Spleen (tissue), 13 donors: ENCODE results near the gene GJC3. TPM values are rescaled to one million over a fixed set of nuclear protein-coding genes. Genes with fewer than 3 reads are reported as not detected.
A peak's percentile ranks its signal among the peaks of the same experiment; 100 is the strongest.

Experiments
- DNase-seq: peaks from one replicate; pipeline ENCODE4 v3.0.0-alpha.2; 2020
- H3K27ac ChIP-seq, 8 donors: fragments of 200-600 bp; sonication (generic) in 7 of 8; 1 replicate in 4 of 8; 2 replicates in 4 of 8; pipeline versions ENCODE4 v1.5.0 to v1.8.0; 2016 to 2021; ENCODE audit warnings: inconsistent platforms in 4 of 8, mild to moderate bottlenecking in 4 of 8, moderate library complexity in 1 of 8
- H3K27me3 ChIP-seq, 7 donors: fragments of 200-600 bp; sonication (generic) in 6 of 7; replicated peaks in 1 of 7; 1 replicate in 4 of 7; 2 replicates in 3 of 7; pipeline versions ENCODE4 v1.5.0 to v1.8.0; 2016 to 2021; ENCODE audit warnings: inconsistent platforms in 3 of 7, mild to moderate bottlenecking in 1 of 7
- H3K36me3 ChIP-seq, 6 donors: fragments of 200-600 bp; sonication (generic) in 5 of 6; 1 replicate in 4 of 6; 2 replicates in 2 of 6; pipeline versions ENCODE4 v1.5.0 to v1.8.0; 2016 to 2021; ENCODE audit warnings: inconsistent platforms in 2 of 6
- H3K4me1 ChIP-seq, 6 donors: fragments of 200-600 bp; sonication (generic) in 5 of 6; 1 replicate in 3 of 6; 2 replicates in 3 of 6; pipeline versions ENCODE4 v1.5.0 to v1.8.0; 2016 to 2021; ENCODE audit warnings: inconsistent platforms in 3 of 6
- H3K4me3 ChIP-seq, 8 donors: fragments of 200-600 bp; sonication (generic) in 7 of 8; 1 replicate in 4 of 8; 2 replicates in 4 of 8; pipeline versions ENCODE4 v1.5.0 to v1.8.0; 2016 to 2021; ENCODE audit warnings: inconsistent platforms in 4 of 8, mild to moderate bottlenecking in 4 of 8, moderate library complexity in 2 of 8
- H3K9me3 ChIP-seq, 8 donors: fragments of 200-600 bp; sonication (generic) in 7 of 8; 1 replicate in 4 of 8; 2 replicates in 4 of 8; pipeline versions ENCODE4 v1.5.0 to v1.8.0; 2016 to 2021; ENCODE audit warnings: inconsistent platforms in 4 of 8
- POLR2A ChIP-seq, 3 donors: fragments of 450-650 bp; IDR thresholded peaks; one replicate each; pipeline ENCODE4 v1.5.1; 2017; ENCODE audit warnings: antibody characterized with exemption in 3 of 3, mild to moderate bottlenecking in 1 of 3
- POLR2AphosphoS5 ChIP-seq, 3 donors: sonication (generic); formaldehyde crosslinking; IDR thresholded peaks; one replicate each; pipeline ENCODE4 v1.5.1; 2017; ENCODE audit warnings: antibody characterized with exemption in 3 of 3
- WGBS, 5 donors: extraction: QIAGEN DNeasy Blood & Tissue Kit in 3 of 5; methylation state at CpG; one replicate each; pipeline versions ENCODE4 v1.1.5 to v1.1.7; 2013 to 2018; 5-methylcytosine and 5-hydroxymethylcytosine counted together
- intact Hi-C: fragments of 100-400 bp; cut with DNase I; formaldehyde crosslinking; loops from one replicate; pipeline ENCODE4 v1.15.0; 2023; ENCODE audit warnings: low total_unique reads
- long read RNA-seq, 2 donors: transcript quantifications; one replicate each; lab custom pipeline, GENCODE V29; 2026
- polyA plus RNA-seq, 3 donors: library from polyadenylated mRNA; stranded (reverse); fragments of 200-250 nt; gene quantifications; one replicate each; pipeline ENCODE4 v1.2.1, GENCODE V29; 2013
- total RNA-seq, 7 donors: library from RNA; depleted of rRNA in 3 of 7; stranded (reverse); fragments of >200 nt in 3 of 7; fragmentation: NEBNext Ultra II Directional in 4 of 7; extraction: Animal tissue kit (Norgen Biotek cat#: 25700) in 4 of 7; gene quantifications; one replicate each; pipeline versions ENCODE4 v1.1.0 to v1.2.1, GENCODE V29; 2016 to 2021
- TF ChIP-seq, protein P1 (sequence below), 11 experiments: fragments of 200-600 bp in 7 of 11; fragments of 450-650 bp in 4 of 11; sonication (generic) in 4 of 11; IDR thresholded peaks in 8 of 11; conservative IDR thresholded peaks in 3 of 11; 1 replicate in 7 of 11; 2 replicates in 4 of 11; pipeline versions ENCODE4 v1.4.0 to v1.8.0; 2016 to 2021; ENCODE audit warnings: antibody characterized with exemption in 11 of 11, inconsistent platforms in 4 of 11, mild to moderate bottlenecking in 1 of 11
- donor health status: healthy with polysubstance abuse.
- donor health status: DM: no; HTN: no; CAD: no; lungs with moderate emphysema.
- donor health status: DM: no; HTN: no; CAD: no.
- donor health status: Bipolar disorder and iron deficiency.
- donor health status: healthy.
- donor health status: DM: no; HTN: no; CAD: no.
- donor health status: DM: yes; HTN: yes; CAD: no.

GJC3 gene, protein sequence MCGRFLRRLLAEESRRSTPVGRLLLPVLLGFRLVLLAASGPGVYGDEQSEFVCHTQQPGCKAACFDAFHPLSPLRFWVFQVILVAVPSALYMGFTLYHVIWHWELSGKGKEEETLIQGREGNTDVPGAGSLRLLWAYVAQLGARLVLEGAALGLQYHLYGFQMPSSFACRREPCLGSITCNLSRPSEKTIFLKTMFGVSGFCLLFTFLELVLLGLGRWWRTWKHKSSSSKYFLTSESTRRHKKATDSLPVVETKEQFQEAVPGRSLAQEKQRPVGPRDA
- total RNA-seq (1 to 10 TPM in 1 of 7 donors, under 1 TPM in 1, not detected in 5; 0.47 to 1.0 TPM), polyA plus RNA-seq (under 1 TPM in 2 of 3 donors, not detected in 1; 0.29 to 0.53 TPM)
- long read RNA-seq, donor 1 = 0 reads
- long read RNA-seq, donor 2 = 0 reads

DNA sequence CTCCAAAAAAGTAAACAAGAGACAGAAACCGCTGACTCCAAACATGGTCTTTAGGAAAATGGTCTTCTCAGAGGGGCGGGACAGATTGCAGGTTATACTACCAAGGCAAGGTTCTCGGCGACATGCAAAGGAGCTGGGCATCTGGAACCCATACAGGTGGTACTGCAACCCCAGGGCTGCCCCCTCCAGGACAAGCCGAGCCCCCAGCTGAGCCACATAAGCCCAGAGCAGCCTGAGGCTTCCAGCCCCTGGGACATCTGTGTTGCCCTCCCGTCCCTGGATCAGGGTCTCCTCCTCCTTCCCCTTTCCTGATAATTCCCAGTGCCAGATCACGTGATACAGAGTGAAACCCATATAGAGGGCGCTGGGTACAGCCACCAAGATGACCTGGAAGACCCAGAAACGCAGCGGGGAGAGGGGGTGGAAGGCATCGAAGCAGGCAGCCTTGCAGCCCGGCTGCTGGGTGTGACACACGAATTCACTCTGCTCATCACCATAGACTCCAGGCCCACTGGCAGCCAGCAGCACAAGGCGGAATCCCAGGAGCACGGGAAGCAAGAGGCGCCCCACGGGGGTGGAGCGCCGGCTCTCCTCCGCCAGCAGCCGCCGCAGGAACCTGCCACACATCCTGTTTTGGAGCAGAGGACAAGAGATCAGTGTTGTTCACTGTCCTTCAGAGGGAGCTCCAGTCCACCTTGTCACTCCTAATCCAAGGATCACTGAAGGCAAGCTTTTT, at the start of gene GJC3:
Gene GJC3, minus strand, starts transcription at position 627 of the 736 bp plus-strand sequence. Its CDS starts 0 bp downstream, at position 627.
- Histone ChIP-seq H3K36me3 (no peaks in the 10 kb centered on the region), H3K27ac (peak within 1 kb of the TSS in 5 of 8 donors; percentile 38 to 66 (median 47)), H3K4me3 (peak within 1 kb of the TSS in 5 of 8 donors; percentile 4 to 62 (median 20)), H3K27me3 (peaks cover 0 to 48% (median 5%) of the 10 kb centered on the region in 7 donors), H3K4me1 (peaks cover 0 to 17% (median 15%) of the 10 kb centered on the region in 6 donors), H3K9me3 (no peaks in the 10 kb centered on the region)
- intact Hi-C loops = no loop called here
- 18 to 28% (median 19%) methylated on average over 13 to 22 of the region's 22 CpGs for WGBS, 5 donors
- TF ChIP-seq POLR2A (IDR thresholded peaks at IDR 0.05) (no peak), POLR2AphosphoS5 (IDR thresholded peaks at IDR 0.05) (peak; percentile 27 to 74 (median 73))
- TF ChIP-seq, protein P1, sequence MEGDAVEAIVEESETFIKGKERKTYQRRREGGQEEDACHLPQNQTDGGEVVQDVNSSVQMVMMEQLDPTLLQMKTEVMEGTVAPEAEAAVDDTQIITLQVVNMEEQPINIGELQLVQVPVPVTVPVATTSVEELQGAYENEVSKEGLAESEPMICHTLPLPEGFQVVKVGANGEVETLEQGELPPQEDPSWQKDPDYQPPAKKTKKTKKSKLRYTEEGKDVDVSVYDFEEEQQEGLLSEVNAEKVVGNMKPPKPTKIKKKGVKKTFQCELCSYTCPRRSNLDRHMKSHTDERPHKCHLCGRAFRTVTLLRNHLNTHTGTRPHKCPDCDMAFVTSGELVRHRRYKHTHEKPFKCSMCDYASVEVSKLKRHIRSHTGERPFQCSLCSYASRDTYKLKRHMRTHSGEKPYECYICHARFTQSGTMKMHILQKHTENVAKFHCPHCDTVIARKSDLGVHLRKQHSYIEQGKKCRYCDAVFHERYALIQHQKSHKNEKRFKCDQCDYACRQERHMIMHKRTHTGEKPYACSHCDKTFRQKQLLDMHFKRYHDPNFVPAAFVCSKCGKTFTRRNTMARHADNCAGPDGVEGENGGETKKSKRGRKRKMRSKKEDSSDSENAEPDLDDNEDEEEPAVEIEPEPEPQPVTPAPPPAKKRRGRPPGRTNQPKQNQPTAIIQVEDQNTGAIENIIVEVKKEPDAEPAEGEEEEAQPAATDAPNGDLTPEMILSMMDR (IDR thresholded peaks at IDR 0.05 in 8 of 11, conservative IDR thresholded peaks at IDR 0.05 in 3 of 11) = peak in 6 of 11 experiments; percentile 20 to 37 (median 23)
- DNase-seq = peak; percentile 86

DNA sequence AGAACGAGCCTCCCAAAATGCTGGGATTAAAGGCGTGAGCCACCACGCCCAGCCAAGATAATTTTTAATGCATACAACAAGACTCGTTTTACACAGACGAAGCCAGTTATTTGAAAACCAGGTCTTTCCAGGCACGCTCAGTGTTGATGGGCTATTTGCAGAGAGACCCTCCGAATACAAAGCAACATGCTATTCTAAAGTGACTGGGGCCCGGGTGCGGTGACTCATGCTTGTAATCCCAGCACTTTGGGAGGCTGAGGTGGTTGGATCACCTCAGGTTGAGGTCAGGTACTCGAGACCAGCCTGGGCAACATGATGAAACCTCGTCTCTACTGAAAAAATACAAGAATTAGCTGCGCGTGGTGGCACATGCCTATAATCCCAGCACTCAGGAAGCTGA, 47.2 kb upstream of the GJC3 start:
- intact Hi-C loops = no loop called here
- no peaks in the 10 kb centered on the region for H3K36me3 ChIP-seq

DNA sequence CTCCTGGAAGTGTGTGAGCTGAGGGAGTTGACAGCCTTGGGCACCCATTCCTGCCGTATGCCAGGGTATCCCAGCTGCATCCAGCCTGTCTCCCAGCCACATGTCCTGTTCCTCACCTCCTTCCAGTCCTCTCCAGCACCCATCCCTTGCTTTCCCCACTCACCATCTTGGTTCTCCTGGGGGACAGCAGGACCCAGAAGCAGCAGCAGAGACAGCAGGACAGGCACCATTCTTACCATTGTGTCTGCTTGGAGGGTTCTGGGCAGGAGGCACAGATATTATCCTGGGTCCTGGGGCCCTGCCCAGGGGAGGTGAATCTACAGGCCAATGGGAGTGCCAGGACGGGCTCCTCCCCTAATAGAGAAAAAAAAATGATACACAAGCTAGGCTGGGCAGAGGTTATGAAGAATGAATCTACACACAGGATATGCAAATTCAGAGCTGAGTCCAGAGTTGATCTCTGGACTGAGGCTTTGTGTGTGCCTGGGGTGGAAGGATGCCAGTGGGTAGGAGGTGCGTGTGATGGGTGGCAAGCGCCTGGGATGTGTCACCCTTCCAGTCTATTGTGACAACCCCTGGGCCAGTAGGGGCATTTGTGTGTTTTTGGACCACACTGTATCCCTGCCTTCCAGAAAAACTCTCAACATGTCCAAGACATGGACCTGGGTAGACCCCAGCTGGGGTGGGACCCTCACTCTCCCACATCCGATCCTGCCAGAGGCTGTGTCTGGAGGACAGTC, 46.5 kb upstream of the GJC3 start, which contains the start of gene AZGP1:
Gene AZGP1, minus strand, starts transcription at position 250 of the 740 bp plus-strand sequence. Its CDS starts 11 bp downstream, at position 239.
- H3K4me3 ChIP-seq = no peak within 1 kb of the TSS
- H3K27me3 ChIP-seq = peaks cover 0 to 16% (median 0%) of the 10 kb centered on the region in 7 donors
- TF ChIP-seq POLR2AphosphoS5 (IDR thresholded peaks at IDR 0.05) = no peak
- TF ChIP-seq, protein P1 (IDR thresholded peaks at IDR 0.05 in 8 of 11, conservative IDR thresholded peaks at IDR 0.05 in 3 of 11) = no peak
- TF ChIP-seq POLR2A (IDR thresholded peaks at IDR 0.05) = no peak
- no peaks in the 10 kb centered on the region for H3K9me3 ChIP-seq
- DNase-seq = no peak
- 70 to 91% (median 76%) methylated on average over 5 of the region's 5 CpGs for WGBS, 5 donors
- intact Hi-C loops = no loop called here
- peaks cover 0 to 6% (median 0%) of the 10 kb centered on the region in 6 donors for H3K4me1 ChIP-seq
- no peak within 1 kb of the TSS for H3K27ac ChIP-seq
- H3K36me3 ChIP-seq = no peaks in the 10 kb centered on the region

More for the DNA sequence above, 47.2 kb upstream of the GJC3 start:
- TF ChIP-seq, protein P1 (IDR thresholded peaks at IDR 0.05 in 8 of 11, conservative IDR thresholded peaks at IDR 0.05 in 3 of 11) = no peak
- TF ChIP-seq POLR2A (IDR thresholded peaks at IDR 0.05) (no peak), POLR2AphosphoS5 (IDR thresholded peaks at IDR 0.05) (no peak)
- no peak for DNase-seq
- Histone ChIP-seq H3K4me1 (peaks cover 0 to 6% (median 0%) of the 10 kb centered on the region in 6 donors), H3K27ac (no peak overlapping the region), H3K4me3 (no peak overlapping the region), H3K9me3 (no peaks in the 10 kb centered on the region), H3K27me3 (peaks cover 0 to 16% (median 0%) of the 10 kb centered on the region in 7 donors)
- WGBS, 5 donors = 84 to 90% (median 85%) methylated on average over 13 of the region's 13 CpGs
